ENCODE measurements around the gene RRAGD. TPM values are rescaled to one million over a fixed set of nuclear protein-coding genes. Genes with fewer than 3 reads are reported as not detected.

The RRAGD gene
- total and polyA plus RNA-seq, 2 of the 13 experiments (the other 11 are each of a cell fraction or from before 2014, with no cell fraction given), result 0.35 to 0.53 TPM

DNA sequence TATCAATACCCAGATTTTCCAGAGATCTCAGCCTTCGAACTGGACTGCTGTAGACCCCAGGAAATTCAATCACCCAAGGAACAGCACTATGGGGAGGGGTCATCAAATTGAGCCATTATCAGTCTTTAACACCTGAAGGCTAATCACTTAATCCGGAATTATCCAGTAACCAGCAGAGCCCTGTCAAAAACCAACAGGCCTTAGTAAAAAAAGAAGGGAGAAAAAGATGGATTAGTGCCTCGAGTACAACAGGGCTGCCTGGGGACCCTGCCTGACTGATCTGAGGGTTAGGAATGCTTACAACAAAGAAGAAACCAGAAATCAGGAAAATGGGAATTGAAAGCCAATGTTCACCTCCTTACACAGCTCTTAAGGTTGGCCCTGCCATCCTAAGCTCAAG lies 7.6 kb downstream of the RRAGD start:
- BruUV-seq (replicated peaks), result no TSS peak

More for the DNA sequence above, 7.6 kb downstream of the RRAGD start:
- DNase-seq (ENCODE audit: low spot score) (no peak), FAIRE-seq (no peak), ATAC-seq (no peak)
- Histone ChIP-seq H4K20me1 (ENCODE audit: insufficient read depth, low read length) (no peaks in the 10 kb centered on the region), H3K27ac (ENCODE audit: extremely low read length, insufficient read depth, low read length) (no peak overlapping the region), H3K4me3 (replicated peaks in 1 of 3; ENCODE audit: insufficient read depth in 1 of 3, low read depth in 2 of 3, low read length in 3 of 3) (no peak overlapping the region), H2AFZ (ENCODE audit: low read length) (no peak overlapping the region), H3K9ac (ENCODE audit: insufficient read depth, low read depth, low read length) (no peak overlapping the region), H3K27me3 (ENCODE audit: control insufficient read depth in 1 of 2, insufficient read depth in 2 of 2, low read length in 2 of 2) (peaks cover 0 to 16% of the 10 kb centered on the region in 2 experiments; a peak in 3 of 5 replicates), H3K4me2 (ENCODE audit: low read depth, low read length) (no peak overlapping the region), H3K79me2 (ENCODE audit: insufficient read depth, low read length) (no peaks in the 10 kb centered on the region), H3K4me1 (ENCODE audit: insufficient read depth, low read length) (no peaks in the 10 kb centered on the region), H3K9me3 (ENCODE audit: low read length) (no peaks in the 10 kb centered on the region), H3K36me3 (replicated peaks in 1 of 2; ENCODE audit: control insufficient read depth in 1 of 2, insufficient read depth in 2 of 2, low read length in 2 of 2) (no peaks in the 10 kb centered on the region)
- TF ChIP-seq, protein P1, sequence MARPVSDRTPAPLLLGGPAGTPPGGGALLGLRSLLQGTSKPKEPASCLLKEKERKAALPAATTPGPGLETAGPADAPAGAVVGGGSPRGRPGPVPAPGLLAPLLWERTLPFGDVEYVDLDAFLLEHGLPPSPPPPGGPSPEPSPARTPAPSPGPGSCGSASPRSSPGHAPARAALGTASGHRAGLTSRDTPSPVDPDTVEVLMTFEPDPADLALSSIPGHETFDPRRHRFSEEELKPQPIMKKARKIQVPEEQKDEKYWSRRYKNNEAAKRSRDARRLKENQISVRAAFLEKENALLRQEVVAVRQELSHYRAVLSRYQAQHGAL (CRISPR knock-in tag; IDR thresholded peaks at IDR 0.05; ENCODE audit: not compliant biosample characterization), result no peak
- TF ChIP-seq NRL (CRISPR knock-in tag; IDR thresholded peaks at IDR 0.05; ENCODE audit: borderline replicate concordance), result no peak
- no peak for TF ChIP-seq TEAD2 (CRISPR knock-in tag; IDR thresholded peaks at IDR 0.05)
- TF ChIP-seq CENPT (CRISPR knock-in tag; IDR thresholded peaks at IDR 0.05; ENCODE audit: low read depth), result no peak
- TF ChIP-seq KDM5A (IDR thresholded peaks at IDR 0.05; ENCODE audit: borderline replicate concordance, low read length), result no peak
- TF ChIP-seq ZNF746 (CRISPR knock-in tag; IDR thresholded peaks at IDR 0.05), result no peak
- TF ChIP-seq MIER3 (CRISPR knock-in tag; IDR thresholded peaks at IDR 0.05; ENCODE audit: borderline replicate concordance), result no peak
- TF ChIP-seq HOXA3 (CRISPR knock-in tag; IDR thresholded peaks at IDR 0.05), result no peak
- TF ChIP-seq, protein P2, sequence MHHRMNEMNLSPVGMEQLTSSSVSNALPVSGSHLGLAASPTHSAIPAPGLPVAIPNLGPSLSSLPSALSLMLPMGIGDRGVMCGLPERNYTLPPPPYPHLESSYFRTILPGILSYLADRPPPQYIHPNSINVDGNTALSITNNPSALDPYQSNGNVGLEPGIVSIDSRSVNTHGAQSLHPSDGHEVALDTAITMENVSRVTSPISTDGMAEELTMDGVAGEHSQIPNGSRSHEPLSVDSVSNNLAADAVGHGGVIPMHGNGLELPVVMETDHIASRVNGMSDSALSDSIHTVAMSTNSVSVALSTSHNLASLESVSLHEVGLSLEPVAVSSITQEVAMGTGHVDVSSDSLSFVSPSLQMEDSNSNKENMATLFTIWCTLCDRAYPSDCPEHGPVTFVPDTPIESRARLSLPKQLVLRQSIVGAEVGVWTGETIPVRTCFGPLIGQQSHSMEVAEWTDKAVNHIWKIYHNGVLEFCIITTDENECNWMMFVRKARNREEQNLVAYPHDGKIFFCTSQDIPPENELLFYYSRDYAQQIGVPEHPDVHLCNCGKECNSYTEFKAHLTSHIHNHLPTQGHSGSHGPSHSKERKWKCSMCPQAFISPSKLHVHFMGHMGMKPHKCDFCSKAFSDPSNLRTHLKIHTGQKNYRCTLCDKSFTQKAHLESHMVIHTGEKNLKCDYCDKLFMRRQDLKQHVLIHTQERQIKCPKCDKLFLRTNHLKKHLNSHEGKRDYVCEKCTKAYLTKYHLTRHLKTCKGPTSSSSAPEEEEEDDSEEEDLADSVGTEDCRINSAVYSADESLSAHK (CRISPR knock-in tag; IDR thresholded peaks at IDR 0.05; ENCODE audit: borderline replicate concordance), result no peak
- no peak for TF ChIP-seq ELF3 (CRISPR knock-in tag; IDR thresholded peaks at IDR 0.05)
- TF ChIP-seq IRF2 (CRISPR knock-in tag; IDR thresholded peaks at IDR 0.05), result no peak
- no peak for TF ChIP-seq ZNF850 (CRISPR knock-in tag; conservative IDR thresholded peaks at IDR 0.05)
- no peak for TF ChIP-seq HES4 (CRISPR knock-in tag; IDR thresholded peaks at IDR 0.05; ENCODE audit: borderline replicate concordance)
- TF ChIP-seq ZNF598 (CRISPR knock-in tag; IDR thresholded peaks at IDR 0.05; ENCODE audit: borderline replicate concordance), result no peak
- no peak for TF ChIP-seq AHR (CRISPR knock-in tag; IDR thresholded peaks at IDR 0.05)
- no peak for TF ChIP-seq ZNF83 (CRISPR knock-in tag; IDR thresholded peaks at IDR 0.05; ENCODE audit: borderline replicate concordance)
- TF ChIP-seq ZNF672 (CRISPR knock-in tag; IDR thresholded peaks at IDR 0.05), result no peak
- no peak for TF ChIP-seq ZNF263 (CRISPR knock-in tag; IDR thresholded peaks at IDR 0.05)
- WGBS (ENCODE audit: low lambda C conversion rate), result 29% methylated on average over 3 of the region's 3 CpGs
- intact Hi-C loops (cut with micrococcal nuclease; ENCODE audit: unreplicated experiment), result no loop called here
- POLR2A ChIA-PET, result no interaction called here
- in situ Hi-C loops (cut with HindIII; ENCODE audit: extremely low pct_ligation_motif_present, low pct_unique_long_range_greater_than_20kb), result no loop called here
- CTCF ChIA-PET (ENCODE audit: low intra/inter-chr PET ratio, low total read pairs), result no interaction called here

Data from HepG2 (cell line).